Hepatocyte (in vitro differentiated cells): ENCODE results near the gene TM9SF4.

Experiments used
- EZH2phosphoT487 ChIP-seq: fragments of 200-600 bp; sonication (generic); IDR thresholded peaks from one replicate; pipeline ENCODE4 v1.6.1; 2018; ENCODE audit warnings: antibody characterized with exemption, mild to moderate bottlenecking, low read depth, moderate library complexity; ENCODE audit not compliant: unreplicated experiment, severe bottlenecking
- TF ChIP-seq, protein P1 (sequence below): fragments of 200-600 bp; sonication (generic); IDR thresholded peaks from 2 replicates; pipeline ENCODE4 v1.5.1; 2016; ENCODE audit warnings: antibody characterized with exemption, mild to moderate bottlenecking; ENCODE audit not compliant: poor library complexity

DNA sequence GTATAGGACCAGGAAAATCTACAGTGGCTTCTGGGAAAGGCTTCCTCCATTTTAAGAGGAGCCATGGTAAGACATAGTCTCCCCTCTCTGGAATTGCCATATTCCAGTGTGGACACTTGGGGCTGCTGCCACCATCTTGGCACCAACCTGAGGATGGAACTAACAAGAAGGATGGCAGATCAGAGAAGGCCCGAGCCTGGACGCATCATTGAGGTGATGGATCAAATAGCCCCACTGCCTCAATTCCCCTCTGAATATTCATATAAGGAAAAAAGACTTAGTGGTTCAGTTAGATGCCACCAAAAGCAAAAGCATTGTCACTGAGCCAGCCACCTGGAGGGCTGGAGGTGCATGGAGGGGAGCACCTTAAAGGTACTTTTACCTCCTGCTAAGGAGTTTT lies 72.1 kb downstream of the TM9SF4 start:
- TF ChIP-seq, protein P1, sequence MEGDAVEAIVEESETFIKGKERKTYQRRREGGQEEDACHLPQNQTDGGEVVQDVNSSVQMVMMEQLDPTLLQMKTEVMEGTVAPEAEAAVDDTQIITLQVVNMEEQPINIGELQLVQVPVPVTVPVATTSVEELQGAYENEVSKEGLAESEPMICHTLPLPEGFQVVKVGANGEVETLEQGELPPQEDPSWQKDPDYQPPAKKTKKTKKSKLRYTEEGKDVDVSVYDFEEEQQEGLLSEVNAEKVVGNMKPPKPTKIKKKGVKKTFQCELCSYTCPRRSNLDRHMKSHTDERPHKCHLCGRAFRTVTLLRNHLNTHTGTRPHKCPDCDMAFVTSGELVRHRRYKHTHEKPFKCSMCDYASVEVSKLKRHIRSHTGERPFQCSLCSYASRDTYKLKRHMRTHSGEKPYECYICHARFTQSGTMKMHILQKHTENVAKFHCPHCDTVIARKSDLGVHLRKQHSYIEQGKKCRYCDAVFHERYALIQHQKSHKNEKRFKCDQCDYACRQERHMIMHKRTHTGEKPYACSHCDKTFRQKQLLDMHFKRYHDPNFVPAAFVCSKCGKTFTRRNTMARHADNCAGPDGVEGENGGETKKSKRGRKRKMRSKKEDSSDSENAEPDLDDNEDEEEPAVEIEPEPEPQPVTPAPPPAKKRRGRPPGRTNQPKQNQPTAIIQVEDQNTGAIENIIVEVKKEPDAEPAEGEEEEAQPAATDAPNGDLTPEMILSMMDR: no peak
- no peak for TF ChIP-seq EZH2phosphoT487
